ENCODE measurements around the gene PPP2R3A. TPM values are rescaled to one million over a fixed set of nuclear protein-coding genes. Genes with fewer than 3 reads are reported as not detected.
"Not testable (repeated sequence)": the region's sequence is repeated elsewhere in the genome, so short reads cannot be mapped to it uniquely, and the experiment has no call there.

Gene PPP2R3A
- total RNA-seq, 1 donor from 2014 or later, result 16.5 TPM

DNA sequence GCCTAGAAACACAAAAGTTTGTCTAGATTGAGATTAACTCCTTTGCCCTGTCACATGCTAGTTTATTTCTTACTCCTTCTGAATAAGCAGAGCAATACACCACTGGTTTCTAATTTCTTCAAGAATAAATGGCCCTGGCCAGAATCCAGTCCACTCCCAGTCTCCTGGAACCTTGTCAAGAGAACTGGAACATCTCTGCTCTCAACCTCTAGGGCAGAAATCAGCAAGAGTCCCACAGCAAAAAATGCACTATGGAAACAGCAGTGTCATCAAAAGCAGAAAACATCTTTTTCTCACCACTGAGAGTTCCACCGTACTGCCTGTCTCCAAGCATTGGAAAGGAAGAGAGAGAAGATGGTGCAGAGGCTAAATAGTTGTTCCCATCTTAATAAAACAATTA is 35.9 kb upstream of the PPP2R3A start:
- H3K4me1 Mint-ChIP-seq (ENCODE audit: unreplicated experiment), result peaks cover 3% of the 10 kb centered on the region
- H3K36me3 Mint-ChIP-seq, result no peaks in the 10 kb centered on the region
- H3K27ac Mint-ChIP-seq, result no peak overlapping the region
- TF ChIP-seq CTCF (conservative IDR thresholded peaks at IDR 0.05), result no peak
- no peaks in the 10 kb centered on the region for H3K9me3 Mint-ChIP-seq
- H3K4me3 Mint-ChIP-seq, result no peak overlapping the region
- H3K27me3 Mint-ChIP-seq, result no peaks in the 10 kb centered on the region
- no peak for DNase-seq (ENCODE audit: extremely low spot score, unreplicated experiment)

DNA sequence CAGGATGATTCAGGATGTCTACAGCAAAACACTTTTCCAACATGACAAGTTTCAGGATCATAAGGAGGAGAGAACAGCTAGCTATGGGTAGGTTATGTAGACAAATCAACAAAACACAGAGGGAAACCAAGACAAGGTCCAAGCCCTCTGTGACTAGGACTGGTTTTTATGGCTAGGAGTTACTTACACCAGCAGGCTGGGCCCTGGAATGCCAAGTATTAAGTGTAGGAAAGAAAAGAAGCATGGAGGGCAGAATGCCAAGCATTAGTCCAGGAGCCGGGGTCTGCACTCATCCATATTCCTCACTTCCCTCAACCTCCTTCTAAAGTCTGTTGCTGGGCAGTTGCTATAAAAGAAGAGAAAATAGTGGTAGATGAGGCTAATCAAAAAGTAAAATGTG is 35.3 kb upstream of the PPP2R3A start:
- Mint-ChIP-seq H3K36me3 (no peaks in the 10 kb centered on the region), H3K27ac (no peak overlapping the region), H3K27me3 (no peaks in the 10 kb centered on the region), H3K4me3 (no peak overlapping the region), H3K9me3 (no peaks in the 10 kb centered on the region), H3K4me1 (ENCODE audit: unreplicated experiment) (peaks cover 3% of the 10 kb centered on the region)
- no peak for DNase-seq (ENCODE audit: extremely low spot score, unreplicated experiment)
- TF ChIP-seq CTCF (conservative IDR thresholded peaks at IDR 0.05), result no peak

- not testable (repeated sequence) for H3K9me3 Mint-ChIP-seq; H3K4me1 Mint-ChIP-seq (ENCODE audit: unreplicated experiment); H3K4me3 Mint-ChIP-seq; H3K36me3 Mint-ChIP-seq; DNase-seq (ENCODE audit: extremely low spot score, unreplicated experiment); H3K27ac Mint-ChIP-seq; H3K27me3 Mint-ChIP-seq
Measured at GRCh38 chr3:135935171-135935570, 30.4 kb upstream of the PPP2R3A start.

DNA sequence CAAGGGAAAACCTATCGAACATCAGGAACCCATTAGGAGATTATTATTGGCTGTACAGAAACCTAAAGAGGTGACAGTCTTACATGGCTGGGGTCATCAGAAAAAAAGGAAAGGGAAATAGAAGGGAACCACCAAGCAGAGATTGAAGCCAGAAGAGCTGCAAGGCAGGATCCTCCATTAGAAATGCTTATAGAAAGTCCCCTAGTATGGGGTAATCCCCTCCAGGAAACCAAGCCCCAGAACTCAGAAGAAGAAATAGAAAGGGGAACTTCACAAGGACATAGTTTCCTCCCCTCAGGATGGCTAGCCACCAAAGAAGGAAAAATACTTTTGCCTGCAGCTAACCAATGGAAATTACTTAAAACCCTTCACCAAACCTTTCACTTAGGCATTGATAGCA is 27.8 kb upstream of the PPP2R3A start:
- H3K27ac Mint-ChIP-seq; H3K36me3 Mint-ChIP-seq; H3K4me3 Mint-ChIP-seq; H3K27me3 Mint-ChIP-seq; DNase-seq (ENCODE audit: extremely low spot score, unreplicated experiment); H3K4me1 Mint-ChIP-seq (ENCODE audit: unreplicated experiment): not testable (repeated sequence)
- peaks cover 13% of the 10 kb centered on the region for H3K9me3 Mint-ChIP-seq

DNA sequence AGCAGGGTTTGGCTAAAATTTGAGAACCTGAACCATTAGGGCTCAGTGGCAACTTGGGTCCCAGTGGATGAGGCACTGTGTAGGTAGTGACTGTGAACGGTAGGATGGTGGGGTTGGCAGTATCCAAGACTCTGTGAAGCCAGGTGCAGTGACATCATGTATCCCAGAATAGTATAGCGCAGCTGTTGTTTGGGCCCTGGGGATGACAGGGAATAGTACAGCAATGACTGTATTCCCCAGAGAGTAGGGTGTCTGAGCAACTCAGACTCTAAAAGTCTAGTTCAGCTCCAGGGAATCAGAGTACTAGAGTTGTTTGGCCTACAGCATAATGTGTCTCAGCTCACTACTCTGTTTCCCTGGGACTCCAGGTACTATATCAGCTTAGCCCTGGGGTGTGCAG is 20.7 kb upstream of the PPP2R3A start:
- H3K27ac Mint-ChIP-seq, result no peak overlapping the region
- TF ChIP-seq CTCF (conservative IDR thresholded peaks at IDR 0.05), result no peak
- H3K4me3 Mint-ChIP-seq, result no peak overlapping the region
- no peak for DNase-seq (ENCODE audit: extremely low spot score, unreplicated experiment)
- H3K9me3 Mint-ChIP-seq, result peaks cover 7% of the 10 kb centered on the region
- H3K36me3 Mint-ChIP-seq, result no peaks in the 10 kb centered on the region
- H3K27me3 Mint-ChIP-seq, result no peaks in the 10 kb centered on the region
- H3K4me1 Mint-ChIP-seq (ENCODE audit: unreplicated experiment), result no peaks in the 10 kb centered on the region

DNA sequence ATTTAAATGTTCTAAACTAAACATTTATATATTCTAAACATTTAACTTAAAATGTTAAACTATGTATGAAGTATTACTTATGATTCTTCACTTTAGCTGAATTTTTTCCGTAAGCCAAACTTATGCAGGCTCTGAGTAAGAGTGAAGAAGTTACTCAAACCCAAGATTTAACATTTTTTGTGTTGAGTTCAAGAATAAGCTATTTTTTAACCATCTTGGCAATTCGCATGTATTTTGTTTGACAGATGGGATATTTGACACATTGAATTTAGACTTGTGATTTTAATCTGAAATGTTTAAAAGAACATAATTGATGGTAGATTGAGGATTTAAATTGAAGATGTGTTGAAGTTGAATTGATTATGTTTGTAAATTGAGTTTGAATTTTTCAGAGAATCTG is 14.6 kb upstream of the PPP2R3A start:
- H3K9me3 Mint-ChIP-seq, result no peaks in the 10 kb centered on the region
- no peaks in the 10 kb centered on the region for H3K4me1 Mint-ChIP-seq (ENCODE audit: unreplicated experiment)
- no peak overlapping the region for H3K27ac Mint-ChIP-seq
- TF ChIP-seq CTCF (conservative IDR thresholded peaks at IDR 0.05), result no peak
- H3K4me3 Mint-ChIP-seq, result no peak overlapping the region
- DNase-seq (ENCODE audit: extremely low spot score, unreplicated experiment), result no peak
- no peaks in the 10 kb centered on the region for H3K36me3 Mint-ChIP-seq
- H3K27me3 Mint-ChIP-seq, result no peaks in the 10 kb centered on the region

Data from type B pancreatic cell (in vitro differentiated cells).